NCI-H146 (cell line): Measurements from ENCODE around the gene PDZK1IP1.
A peak's percentile ranks its signal among the peaks of the same experiment; 100 is the strongest.
"Not testable (repeated sequence)": the region's sequence is repeated elsewhere in the genome, so short reads cannot be mapped to it uniquely, and the experiment has no call there.

ENCODE experiments used
- DNase-seq: peaks from one replicate; lab custom pipeline; 2025; lab: John Stamatoyannopoulos, UW

Gene PDZK1IP1

DNA sequence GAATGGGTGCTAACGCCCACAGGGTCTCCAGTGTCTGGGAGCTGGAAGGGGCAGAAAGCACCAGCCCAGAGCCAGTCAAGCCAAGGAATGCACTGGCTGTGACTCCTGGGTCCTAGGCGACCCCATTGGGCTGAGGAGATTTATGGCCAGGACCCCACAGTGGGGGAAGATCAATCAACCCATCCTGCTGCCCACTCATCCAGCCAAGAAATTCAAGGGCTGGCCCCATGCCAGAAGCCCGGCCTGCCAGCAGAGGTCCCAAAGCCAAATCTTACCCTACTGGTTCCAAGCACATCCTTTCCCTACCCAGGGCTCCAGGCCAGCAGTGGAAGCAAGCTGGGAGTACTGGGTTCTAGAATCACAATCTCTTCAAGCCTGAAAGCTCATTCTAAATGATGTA, 6.8 kb upstream of the PDZK1IP1 start:
- no peak for DNase-seq

DNA sequence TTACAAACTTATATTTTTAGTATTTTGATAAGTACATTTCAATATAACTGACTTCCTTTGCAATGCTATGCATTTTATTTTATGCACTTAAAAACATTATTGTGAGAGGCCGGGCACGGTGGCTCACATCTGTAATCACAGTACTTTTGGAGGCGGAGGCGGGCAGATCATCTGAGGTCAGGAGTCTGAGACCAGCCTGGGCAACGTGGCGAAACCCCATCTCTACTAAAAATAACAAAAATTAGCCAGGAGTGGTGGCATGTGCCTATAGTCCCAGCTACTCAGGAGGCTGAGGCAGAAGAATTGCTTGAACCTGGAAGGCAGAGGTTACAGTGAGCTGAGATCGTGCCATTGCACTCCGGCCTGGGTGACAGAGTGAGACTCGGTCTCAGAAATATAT, 6.1 kb upstream of the PDZK1IP1 start:
- DNase-seq = not testable (repeated sequence)

DNA sequence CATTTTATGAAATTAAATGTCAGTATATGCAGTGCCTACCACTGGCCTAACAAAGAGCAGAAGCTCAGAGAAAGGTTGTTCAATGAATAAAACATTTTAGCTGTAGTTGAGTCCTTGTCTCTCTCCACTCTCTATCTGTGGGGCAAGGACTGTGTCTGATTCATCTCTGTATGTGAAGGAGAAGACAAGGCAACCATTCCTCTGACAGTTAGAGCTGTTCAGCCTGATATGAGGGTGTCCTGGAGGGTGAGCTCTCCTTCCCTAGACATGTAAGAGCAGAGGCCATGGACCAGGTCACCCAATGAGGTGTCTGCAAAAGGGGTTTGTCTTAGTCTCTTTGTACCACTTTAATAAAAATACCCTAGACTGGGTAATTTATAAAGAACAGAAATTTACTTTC, 4.5 kb upstream of the PDZK1IP1 start:
- DNase-seq = no peak

DNA sequence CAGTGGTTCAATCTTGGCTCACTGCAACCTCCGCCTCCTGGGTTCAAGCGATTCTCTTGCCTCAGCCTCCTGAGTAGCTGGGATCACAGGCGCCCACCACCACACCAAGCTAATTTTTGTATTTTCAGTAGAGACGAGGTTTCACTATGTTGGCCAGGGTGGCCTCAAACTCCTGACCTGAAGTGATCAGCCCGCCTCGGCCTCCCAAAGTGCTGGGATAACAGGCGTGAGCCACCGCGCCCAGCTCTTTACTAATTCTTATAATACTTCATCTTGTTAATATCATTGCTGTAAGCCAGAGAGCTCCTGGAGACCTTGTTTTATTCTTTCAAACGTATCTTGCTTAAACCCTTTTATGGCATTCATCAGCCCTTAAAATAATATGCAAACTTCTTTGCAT, 3.7 kb upstream of the PDZK1IP1 start:
- not testable (repeated sequence) for DNase-seq

DNA sequence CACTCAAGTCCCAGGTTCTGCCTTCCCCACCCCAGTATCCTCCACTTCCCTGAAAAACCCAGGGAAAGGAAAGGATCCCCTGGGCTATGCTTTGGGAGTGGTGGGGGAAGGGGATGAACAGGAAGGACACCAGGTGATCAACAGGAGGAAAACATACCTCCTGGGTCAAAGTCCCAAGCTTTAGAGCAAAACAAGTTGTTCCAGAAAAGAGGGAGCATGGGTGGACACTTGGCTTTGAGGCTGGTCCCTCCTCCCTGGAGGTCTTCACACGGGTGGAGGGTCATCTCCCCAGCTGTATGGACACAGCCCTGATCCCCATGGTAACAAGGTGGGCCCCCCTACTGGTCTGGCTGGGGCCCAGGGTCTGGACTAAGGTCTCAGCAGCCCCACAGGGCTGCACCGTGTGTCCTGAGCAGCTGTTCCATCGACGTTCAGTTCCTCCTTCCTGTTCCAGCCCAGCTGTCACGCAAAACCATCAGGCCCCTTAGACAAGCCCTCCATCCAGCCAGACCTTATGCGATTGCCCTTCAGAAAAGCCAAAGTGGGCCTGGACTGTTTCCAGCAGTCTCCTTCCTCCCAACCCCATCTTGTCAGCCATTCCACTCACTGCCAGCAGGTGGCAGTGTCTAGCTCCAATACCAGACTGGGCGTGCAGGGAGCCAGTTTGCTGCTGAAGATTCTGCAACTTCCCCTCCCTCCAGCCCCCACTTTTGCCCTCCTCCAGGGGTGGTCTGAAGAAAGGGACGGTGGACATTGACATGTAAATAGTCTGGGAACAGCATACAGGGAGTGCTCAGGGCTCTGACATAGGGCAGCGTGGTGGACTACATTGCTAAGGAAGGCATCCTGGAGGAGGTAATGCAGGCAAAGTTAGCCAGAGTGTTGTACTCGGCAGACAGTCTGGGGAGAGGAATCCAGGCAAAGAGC, 2.9 kb upstream of the PDZK1IP1 start:
- DNase-seq = peak; percentile 32

DNA sequence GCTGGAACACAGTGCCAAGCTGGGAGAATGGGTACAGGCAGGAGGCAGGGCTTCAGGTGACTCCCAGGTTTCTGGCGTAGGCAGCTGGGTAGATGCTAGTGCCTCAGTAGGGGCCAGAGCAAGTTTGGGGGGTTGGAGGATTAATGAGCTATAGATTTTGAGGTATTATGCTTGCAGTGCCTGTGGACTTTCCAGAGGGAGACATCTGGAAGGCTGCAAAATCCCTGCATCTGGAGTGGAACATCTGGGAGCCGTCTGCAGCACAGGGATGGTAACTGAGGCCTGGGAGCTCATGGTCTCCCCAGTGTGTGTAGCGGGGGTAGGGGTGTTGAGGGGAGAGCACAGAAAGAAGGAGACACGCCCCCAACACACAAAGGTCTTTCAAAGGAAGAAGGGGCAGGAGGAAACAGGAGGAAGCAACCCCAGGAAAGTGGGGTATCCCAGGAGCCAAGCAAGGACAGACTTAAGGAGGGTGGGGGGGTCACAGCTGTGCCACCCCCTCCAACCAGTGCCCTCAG, 2.2 kb upstream of the PDZK1IP1 start:
- no peak for DNase-seq

DNA sequence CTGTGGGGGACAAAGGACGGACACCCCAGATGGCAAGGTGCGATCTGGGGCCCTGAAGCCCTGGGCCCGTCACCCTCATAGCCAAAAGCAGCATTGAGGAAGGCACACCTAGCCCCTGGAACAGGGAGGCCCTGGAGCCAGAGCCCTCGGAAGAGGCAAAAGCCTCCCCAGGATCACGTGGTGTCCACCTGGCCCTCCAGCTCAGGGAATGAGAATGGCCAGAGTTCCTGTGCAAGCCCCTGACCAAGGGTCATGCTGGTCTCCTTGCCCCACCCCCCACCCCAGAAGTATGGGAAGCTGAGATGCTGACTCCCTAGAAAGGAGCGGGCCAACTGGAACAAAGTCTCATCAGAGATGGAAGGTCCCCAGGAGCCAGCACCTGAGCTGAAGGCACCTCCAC, 1.0 kb upstream of the PDZK1IP1 start:
- no peak for DNase-seq

DNA sequence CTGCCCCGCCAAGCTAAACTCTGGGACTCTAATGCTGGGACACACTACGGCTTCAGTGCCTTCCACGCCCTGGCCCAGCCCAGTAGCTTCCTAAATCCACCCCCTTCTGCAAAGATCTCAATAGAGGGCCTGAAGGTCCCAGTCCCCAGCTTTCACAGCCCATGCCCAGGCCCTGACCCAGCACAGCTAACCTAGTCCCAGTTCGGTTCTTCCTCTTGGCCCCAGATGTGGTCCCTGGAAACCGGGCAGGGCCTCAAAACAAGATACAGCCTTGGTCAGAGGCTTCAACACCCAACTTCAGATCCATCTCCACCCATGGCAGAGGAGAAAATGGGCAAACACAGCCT, 646 bp upstream of the PDZK1IP1 start:
- DNase-seq = no peak

DNA sequence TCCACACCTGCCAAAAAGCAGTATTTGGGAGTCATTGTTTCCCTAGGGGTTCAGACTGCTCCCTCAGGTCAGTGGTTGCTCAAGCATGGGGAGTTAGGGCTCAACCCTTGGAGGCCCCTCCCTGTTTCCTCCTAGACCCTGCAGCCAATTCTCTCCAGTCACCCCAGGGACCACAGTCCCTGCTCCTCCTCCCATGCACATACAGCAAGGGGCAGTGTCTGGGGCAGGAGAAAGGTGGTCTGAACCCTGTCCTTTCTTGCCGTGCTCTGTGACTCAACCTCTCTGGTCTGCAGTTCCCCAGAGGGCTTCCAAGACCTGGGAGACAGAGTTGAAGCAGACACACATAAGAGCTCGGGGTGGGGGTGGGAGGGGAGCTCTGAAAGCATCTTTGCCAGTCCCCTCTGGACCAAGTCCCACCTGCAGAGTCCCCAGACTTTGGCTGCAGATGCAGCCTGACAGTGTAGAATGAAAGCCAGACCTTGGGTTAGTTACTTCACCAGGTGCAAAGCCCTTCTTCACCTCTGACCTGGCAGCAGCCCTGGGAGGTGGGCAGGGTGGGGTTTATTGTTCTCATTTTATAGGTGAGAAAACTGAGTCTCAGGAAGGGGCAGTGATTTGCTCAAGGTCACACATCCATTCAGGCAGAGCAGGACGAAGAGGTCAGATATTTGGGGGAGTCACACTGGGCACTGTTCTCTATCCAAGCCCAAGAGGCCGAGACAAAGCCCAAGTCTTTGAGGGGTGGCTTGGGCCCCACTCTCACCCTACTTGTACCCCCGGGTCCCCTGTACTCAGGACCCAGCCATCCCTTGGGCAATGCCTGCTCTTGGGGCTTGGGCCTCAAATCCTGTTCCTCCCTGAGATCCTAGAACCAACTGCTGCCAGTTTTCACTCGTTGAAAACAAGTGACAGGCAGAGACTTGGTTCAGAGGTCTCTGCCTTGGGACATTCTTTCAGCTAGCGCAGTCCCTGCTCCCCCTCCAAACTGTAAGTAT, 748 bp downstream of the PDZK1IP1 start:
- no peak for DNase-seq

DNA sequence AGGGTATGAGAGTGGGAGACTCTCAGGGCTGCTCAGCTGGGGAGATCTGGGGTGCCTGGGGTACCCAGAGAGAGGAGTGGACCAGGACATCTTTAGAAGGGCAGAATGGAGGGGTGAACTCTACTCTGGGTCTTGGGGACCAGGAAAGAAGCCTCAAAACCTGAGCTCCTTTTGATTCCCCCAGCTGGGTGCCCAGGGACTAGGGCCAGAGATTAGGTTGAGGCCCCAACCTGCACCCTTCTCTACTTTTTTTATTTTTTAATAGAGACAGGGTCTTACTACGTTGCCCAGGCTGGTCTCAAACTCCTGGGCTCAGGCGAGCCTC, 1.9 kb downstream of the PDZK1IP1 start:
- DNase-seq = no peak

DNA sequence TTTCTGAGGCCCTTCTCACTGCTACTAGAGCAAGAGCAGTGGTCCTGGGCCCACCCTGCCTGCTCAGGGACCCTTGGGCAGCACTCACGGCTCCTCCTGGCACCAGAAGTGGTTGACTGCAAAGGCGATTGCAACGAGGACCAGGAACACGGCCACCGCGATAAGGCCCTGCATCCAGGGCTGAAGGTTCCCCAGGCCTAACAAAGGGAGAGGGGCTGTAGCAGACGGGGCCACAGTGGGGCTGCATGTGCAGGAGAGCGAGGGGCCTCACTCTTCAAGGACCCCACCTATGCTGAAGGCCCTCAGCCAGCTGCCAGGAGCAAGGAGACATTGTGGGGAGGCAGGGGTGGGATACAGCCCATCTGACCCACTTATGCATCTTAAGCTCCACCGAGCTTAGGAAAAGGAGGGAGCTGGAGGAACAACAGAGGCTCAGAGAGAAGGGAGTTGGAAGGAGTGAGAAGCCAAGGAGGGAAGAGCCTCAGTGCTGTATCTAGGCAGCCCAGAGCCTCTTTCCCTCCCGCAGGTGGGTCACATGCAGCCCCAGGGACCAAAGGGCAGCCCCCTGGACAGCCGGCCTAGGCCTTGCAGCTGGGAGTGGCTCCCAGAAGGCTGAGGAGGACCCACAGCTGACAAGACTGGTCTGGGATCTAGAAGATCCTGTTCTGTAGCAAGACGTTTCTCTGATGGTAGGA, 2.5 kb downstream of the PDZK1IP1 start:
- no peak for DNase-seq

DNA sequence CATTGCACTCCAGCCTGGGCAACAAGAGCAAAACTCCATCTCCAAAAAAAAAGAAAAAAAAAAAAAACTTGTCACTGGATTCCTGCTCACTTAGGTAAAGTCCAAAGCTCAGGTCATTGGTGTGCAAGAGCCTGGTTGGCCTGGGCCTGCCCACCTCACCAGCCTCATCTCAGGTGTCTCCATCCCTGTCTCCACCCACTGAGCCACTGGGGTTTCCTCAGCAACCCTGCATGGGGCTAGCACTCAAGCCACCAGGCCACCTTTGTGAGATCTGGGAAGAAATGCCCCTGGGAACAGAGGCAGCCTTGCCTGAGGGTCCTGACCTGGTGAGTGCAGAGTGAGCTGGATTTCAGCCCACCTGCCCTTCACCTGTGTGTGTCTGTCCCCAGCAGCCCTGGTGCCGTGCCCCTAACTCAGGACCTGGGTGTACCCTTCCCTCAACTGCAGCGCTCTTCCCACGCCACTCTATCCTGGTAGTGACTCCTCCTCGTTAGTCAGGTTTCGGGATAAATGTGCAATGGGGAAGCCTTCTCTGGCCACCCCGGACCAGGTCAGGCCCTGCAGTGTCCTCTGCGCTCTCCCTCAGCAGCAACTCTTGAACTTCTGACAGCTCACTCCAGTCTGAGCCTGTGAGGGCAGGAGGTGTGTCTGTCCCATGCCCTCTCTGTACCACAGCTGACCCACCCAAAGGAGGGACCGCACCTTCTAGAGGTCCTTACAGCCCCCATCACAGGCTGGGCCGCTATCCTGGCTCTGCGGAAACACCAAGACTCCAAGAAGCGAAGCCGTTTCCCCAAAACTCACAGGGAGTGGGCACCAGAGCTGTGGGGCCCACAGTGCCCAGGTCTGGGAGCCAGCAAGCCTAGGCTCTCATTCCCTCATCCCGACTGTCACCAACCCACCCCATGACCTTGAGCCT, 3.3 kb downstream of the PDZK1IP1 start:
- no peak for DNase-seq

DNA sequence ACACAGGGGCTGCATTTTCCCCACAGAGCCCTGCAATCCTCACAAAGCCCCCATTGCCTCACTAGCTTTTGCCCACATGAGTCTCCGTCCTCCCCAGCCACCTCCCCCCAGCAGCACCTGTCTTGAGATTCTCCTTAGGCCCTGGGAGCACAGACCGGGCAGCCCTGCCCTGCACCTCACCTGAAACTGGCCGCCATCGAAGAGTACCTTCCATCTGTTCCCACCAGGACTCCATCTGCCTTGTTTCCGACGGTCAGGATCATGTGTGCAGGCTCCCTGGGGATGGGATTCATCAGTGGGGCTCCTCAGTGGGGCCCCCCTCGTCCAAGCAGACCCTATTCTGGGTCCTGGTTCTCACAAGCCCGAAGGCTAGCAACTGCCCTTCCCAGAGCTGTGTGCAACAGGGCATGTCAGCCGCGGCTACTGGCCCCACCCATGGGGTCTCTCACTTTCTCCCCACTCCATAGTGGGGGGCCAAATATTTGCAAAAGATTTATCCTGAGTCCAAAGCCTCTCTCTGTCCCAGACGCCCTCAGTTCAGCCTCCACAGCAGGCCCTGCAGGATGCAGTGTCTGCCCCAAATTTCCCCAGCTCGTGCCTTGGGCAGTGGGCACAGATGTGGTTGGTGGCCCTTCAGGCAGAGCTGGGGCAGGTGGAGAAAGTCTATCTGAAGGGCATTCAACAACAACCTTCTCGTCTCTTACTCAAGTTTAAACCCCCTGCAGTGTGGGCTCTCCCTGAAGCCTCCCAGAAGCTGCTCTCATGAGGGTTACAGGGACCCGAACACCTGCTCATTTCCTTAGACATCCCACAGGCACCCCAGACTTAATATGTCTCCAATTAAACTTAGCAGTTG, 4.8 kb downstream of the PDZK1IP1 start:
- no peak for DNase-seq

DNA sequence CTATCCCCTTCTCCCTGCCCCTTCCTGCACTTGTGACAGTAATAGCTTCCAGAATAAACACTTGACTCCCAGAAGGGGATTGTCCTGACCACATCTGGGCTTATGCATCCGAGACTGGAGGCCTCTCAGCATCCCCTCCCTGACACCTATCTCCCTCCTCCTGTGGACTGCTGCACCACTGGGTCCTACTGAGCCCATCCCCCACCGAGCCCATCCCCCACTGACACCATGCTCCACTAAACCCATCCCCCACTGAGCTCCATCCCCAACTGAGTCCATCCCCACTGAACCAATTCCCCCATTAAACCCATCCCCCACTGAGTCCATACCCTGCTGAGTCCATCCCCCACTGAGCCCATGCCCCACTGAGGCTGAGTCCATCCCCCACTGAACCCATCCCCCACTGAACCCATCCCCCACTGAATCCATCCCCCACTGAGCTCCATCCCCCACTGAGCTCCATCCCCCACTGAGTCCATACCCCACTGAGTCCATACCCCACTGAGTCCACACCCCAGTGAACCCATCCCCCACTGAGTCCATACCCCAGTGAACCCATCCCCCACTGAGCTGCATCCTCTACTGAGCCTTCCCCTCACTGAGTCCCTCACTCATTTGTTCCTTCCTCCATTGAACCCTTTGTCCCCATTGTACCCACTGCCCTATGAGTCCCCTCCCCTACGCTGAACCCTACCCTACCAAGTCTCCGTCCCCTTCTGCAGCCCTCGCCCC, 5.6 kb downstream of the PDZK1IP1 start:
- DNase-seq = no peak

DNA sequence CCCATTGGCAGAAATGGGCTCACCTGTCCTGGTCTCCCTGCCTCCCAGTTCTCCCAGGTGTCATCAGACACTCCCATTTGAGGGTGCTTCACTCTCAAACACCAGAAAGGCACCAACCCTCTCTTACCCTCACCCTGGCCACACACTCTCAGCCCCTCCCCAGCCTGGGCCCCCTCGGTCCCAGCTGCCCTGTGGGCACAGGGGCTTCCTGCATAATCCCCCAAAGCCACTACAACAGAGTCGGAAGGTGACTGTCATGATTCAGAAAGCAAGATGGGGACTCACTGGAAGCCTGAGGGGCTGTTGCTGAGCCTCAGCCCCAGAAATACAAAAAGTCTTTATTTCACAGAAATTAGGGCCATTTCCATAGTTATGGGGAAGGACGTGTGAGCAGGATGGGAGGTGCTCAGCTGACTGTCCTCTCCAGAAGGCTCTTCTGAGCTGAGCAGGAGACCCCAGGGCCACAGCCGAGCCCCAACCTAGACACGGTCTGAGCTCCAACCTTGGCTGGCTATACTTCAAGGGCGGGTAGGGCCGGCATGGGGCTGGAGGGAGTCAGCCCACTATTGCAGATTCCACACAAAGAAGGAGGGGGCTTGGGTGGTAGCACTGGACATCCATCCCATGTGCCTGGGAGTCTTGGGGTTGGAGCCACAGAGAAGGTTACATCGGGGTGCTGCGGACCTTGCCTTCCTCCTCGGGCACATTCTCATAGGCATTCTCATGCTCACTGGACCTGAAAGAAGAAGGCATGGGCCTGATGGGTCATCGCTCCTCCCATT, 6.3 kb downstream of the PDZK1IP1 start:
- no peak for DNase-seq

DNA sequence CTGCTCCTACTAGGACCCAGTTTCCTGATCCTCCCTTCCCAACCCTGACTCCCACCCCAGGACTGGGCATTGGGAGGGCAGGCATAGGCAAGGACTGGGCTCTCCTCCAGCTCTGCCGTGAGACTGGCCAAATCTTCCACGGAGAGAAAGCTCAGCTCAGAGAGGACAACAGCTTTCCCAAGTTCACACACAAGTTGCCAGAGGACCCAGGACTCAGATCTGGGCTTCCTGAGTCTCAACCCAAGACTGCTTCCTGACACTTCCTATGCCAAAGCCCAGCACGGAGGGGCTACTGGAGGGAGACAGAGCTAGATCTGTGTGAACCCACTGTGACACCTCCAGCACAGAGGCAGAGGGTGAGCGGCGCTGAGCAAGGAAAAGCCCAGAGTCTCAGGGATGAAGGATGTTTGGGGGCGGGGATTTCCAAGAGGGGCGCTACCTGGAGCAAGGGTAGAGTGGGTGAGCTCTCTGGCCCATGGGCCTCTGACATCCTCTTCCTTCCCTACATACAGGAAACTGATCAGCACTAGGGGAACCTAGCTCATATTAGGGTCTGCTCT, 7.1 kb downstream of the PDZK1IP1 start:
- DNase-seq = no peak

DNA sequence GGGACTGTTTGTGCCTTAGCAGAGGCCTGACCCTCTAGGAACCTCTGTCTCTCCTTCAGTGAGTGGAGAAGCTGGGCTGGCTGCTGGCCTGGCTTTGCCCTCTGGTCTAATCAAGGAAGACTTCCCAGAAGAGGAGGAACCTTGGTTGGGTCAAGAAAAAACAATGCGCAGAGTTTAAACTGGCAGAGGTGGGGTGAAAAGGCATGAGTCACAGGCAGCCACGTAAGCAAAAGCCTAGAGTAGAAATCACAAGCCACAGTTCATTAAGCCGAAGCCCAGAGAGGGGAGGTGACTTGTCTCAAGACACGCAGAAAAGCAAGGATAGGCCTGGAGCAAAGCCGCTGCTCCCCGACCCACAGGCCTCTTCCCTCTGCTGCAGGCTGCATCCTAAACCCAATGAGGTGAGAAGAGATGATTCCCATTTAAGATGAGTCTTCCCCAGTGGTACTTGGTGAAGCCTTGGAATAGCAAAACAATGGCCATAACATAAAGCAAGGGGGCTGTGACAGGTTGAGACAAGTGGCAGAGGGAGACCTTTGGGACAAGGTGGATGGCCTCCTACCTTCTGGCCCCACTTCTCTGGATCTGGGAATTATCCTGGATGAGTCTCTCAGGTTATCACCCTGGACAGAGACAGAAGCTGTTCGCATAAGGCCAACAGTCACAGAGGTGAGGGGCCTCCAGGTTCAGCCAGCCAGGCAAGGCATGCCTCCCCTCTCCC, 7.7 kb downstream of the PDZK1IP1 start:
- no peak for DNase-seq
